Stimulated activated naive CD8-positive, alpha-beta T cell treated with anti-CD3 and anti-CD28 coated beads, Interleukin-15, Interleukin-2, amounts not matched to agents 100 U/mL and 50 U/mL, for 24 hours (primary cell): ENCODE data around the gene MAPK8IP3.

Experiments used
- ATAC-seq: fragments of 150-1000 bp; cut with Tn5 transposase; one replicate; pipeline ENCODE4 v1.10.0; 2021
- DNase-seq: peaks from one replicate; pipeline ENCODE4 v3.0.0; 2021

Gene MAPK8IP3

GRCh38 chr16:1773703-1774447, 67.9 kb downstream of the MAPK8IP3 start:
- no peak for ATAC-seq
- no peak for DNase-seq

GRCh38 chr16:1774448-1774780, 68.4 kb downstream of the MAPK8IP3 start:
- no peak for ATAC-seq
- no peak for DNase-seq

- ATAC-seq (no peak), DNase-seq (no peak)
Observed at GRCh38 chr16:1775006-1775845, 69.2 kb downstream of the MAPK8IP3 start.

GRCh38 chr16:1775846-1776671, 70.1 kb downstream of the MAPK8IP3 start:
- DNase-seq (no peak), ATAC-seq (no peak)

GRCh38 chr16:1776672-1776955, 70.6 kb downstream of the MAPK8IP3 start:
- ATAC-seq (no peak), DNase-seq (no peak)

- DNase-seq, result no peak
- no peak for ATAC-seq
Observed at GRCh38 chr16:1776991-1777374, 71.0 kb downstream of the MAPK8IP3 start.

GRCh38 chr16:1777375-1778199, 71.6 kb downstream of the MAPK8IP3 start:
- DNase-seq, result no peak
- no peak for ATAC-seq

GRCh38 chr16:1778200-1779179, 72.5 kb downstream of the MAPK8IP3 start:
- ATAC-seq, result no peak
- DNase-seq, result no peak

GRCh38 chr16:1779234-1779701, 73.3 kb downstream of the MAPK8IP3 start:
- DNase-seq (no peak), ATAC-seq (no peak)

- DNase-seq (no peak), ATAC-seq (no peak)
Observed at GRCh38 chr16:1779741-1780676, 74.0 kb downstream of the MAPK8IP3 start.

- no peak for ATAC-seq
Observed at GRCh38 chr16:1780677-1781072, 74.7 kb downstream of the MAPK8IP3 start.

GRCh38 chr16:1781254-1781653, 75.3 kb downstream of the MAPK8IP3 start:
- no peak for DNase-seq
- no peak for ATAC-seq

More at GRCh38 chr16:1780677-1781072, 74.7 kb downstream of the MAPK8IP3 start:
- no peak for DNase-seq

- DNase-seq, result peak; percentile 54
- ATAC-seq, result peak; percentile 2
Observed at GRCh38 chr16:1781758-1782407, 75.9 kb downstream of the MAPK8IP3 start.

GRCh38 chr16:1782408-1783264, 76.6 kb downstream of the MAPK8IP3 start, which contains the start of the genes NUBP2 and SPSB3:
NUBP2 (plus strand) TSS chr16:1782960; CDS start chr16:1783021, 61 bp downstream.
SPSB3 (minus strand) TSS chr16:1782571; CDS start chr16:1781483, 1,088 bp downstream.
- DNase-seq (peak; percentile 97), ATAC-seq (peak; percentile 94)

- DNase-seq, result peak; percentile 4
- no peak for ATAC-seq
Observed at GRCh38 chr16:1784977-1785845, 79.2 kb downstream of the MAPK8IP3 start.

- DNase-seq (no peak), ATAC-seq (no peak)
Observed at GRCh38 chr16:1785846-1786170, 79.8 kb downstream of the MAPK8IP3 start.
